IPS-20b (cell line): ENCODE data around the gene NOX4.

ENCODE experiments used
- H3K27ac ChIP-seq: one replicate; pipeline ENCODE4 v1.5.1; 2013; ENCODE audit warnings: low read length
- H3K27me3 ChIP-seq: 2 replicates; pipeline ENCODE4 v1.6.1; 2013; ENCODE audit warnings: mild to moderate bottlenecking, low read length, inconsistent platforms; ENCODE audit not compliant: insufficient read depth
- H3K36me3 ChIP-seq: 2 replicates; pipeline ENCODE4 v1.6.1; 2013; ENCODE audit warnings: low read depth, mild to moderate bottlenecking, inconsistent platforms, low read length, moderate library complexity; ENCODE audit not compliant: insufficient read depth
- H3K4me1 ChIP-seq: 2 replicates; pipeline ENCODE4 v1.6.1; 2013; ENCODE audit warnings: mild to moderate bottlenecking, control low read depth, inconsistent platforms, low read length, moderate library complexity; ENCODE audit not compliant: insufficient read depth
- H3K4me3 ChIP-seq: 2 replicates; pipeline ENCODE4 v1.5.1; 2013; ENCODE audit warnings: mild to moderate bottlenecking, low read length, inconsistent platforms
- H3K9ac ChIP-seq: 2 replicates; pipeline ENCODE4 v1.6.1; 2013; ENCODE audit warnings: low read depth, mild to moderate bottlenecking, inconsistent platforms, low read length, moderate library complexity
- H3K9me3 ChIP-seq: 2 replicates; pipeline ENCODE4 v1.6.1; 2013; ENCODE audit warnings: mild to moderate bottlenecking, low read depth, low read length, inconsistent platforms; ENCODE audit not compliant: insufficient read depth

NOX4 gene

GRCh38 chr11:89502301-89502700 lies 11.1 kb upstream of the NOX4 start:
- Histone ChIP-seq H3K27ac (no peak overlapping the region), H3K27me3 (no peaks in the 10 kb centered on the region), H3K9me3 (no peaks in the 10 kb centered on the region), H3K36me3 (no peaks in the 10 kb centered on the region), H3K9ac (no peak overlapping the region), H3K4me1 (peaks cover 19% of the 10 kb centered on the region; the same call in 1 of the 2 replicates), H3K4me3 (peak overlapping the region; percentile 30; the same call in 1 of the 2 replicates)

DNA sequence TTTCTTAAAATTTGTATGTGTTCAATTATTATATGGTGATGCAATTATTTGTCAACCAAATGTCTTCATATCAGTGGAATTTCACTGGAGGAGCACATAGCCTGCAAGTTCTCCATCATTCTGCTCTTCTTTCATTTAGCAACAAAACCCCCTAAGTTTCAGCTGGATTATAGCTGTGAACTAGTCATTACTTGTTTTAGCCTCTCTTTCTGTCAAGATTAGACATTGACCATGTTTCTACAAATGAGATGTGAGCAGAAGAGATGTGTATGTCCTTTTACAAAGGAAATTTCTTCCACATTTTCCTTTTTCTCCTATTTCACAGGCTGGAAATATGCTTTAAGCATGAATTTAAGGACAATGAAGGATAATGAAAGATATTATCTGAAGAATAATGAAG lies 9.2 kb upstream of the NOX4 start:
- peaks cover 23% of the 10 kb centered on the region; the same call in 1 of the 2 replicates for H3K4me1 ChIP-seq
- H3K27me3 ChIP-seq = no peaks in the 10 kb centered on the region
- H3K27ac ChIP-seq = no peak overlapping the region
- no peak overlapping the region for H3K9ac ChIP-seq
- H3K4me3 ChIP-seq = no peak overlapping the region
- H3K36me3 ChIP-seq = no peaks in the 10 kb centered on the region
- H3K9me3 ChIP-seq = no peaks in the 10 kb centered on the region

GRCh38 chr11:89498845-89499448 lies 7.8 kb upstream of the NOX4 start:
- H3K27me3 ChIP-seq = no peaks in the 10 kb centered on the region
- no peak overlapping the region for H3K9ac ChIP-seq

DNA sequence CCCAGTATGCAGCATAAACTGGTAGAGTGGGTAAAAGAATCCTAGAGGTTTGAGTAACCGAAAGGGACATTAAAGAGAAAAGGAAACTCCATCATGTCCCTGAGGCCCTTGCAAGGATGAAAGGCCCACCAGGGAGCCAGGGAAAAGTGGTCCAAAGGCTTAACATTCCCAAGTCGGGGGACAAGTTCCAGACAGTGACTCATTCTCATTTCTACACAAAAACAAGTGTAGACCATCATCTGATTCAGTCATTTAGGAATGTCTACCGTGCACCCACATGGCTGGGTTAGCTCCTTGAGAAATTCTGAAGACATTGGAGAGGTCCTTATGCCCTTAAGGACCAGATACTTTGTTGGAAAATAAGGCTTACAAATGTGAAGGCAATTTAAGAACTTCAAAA lies 4.8 kb upstream of the NOX4 start:
- Histone ChIP-seq H3K27ac (no peak overlapping the region), H3K27me3 (no peaks in the 10 kb centered on the region), H3K4me3 (no peak overlapping the region), H3K36me3 (no peaks in the 10 kb centered on the region), H3K9ac (no peak overlapping the region), H3K9me3 (no peaks in the 10 kb centered on the region), H3K4me1 (peaks cover 21% of the 10 kb centered on the region; the same call in 1 of the 2 replicates)

More at GRCh38 chr11:89498845-89499448, 7.8 kb upstream of the NOX4 start:
- peaks cover 24% of the 10 kb centered on the region; the same call in 1 of the 2 replicates for H3K4me1 ChIP-seq
- H3K36me3 ChIP-seq = no peaks in the 10 kb centered on the region
- no peak overlapping the region for H3K27ac ChIP-seq
- no peaks in the 10 kb centered on the region for H3K9me3 ChIP-seq
- H3K4me3 ChIP-seq = no peak overlapping the region

DNA sequence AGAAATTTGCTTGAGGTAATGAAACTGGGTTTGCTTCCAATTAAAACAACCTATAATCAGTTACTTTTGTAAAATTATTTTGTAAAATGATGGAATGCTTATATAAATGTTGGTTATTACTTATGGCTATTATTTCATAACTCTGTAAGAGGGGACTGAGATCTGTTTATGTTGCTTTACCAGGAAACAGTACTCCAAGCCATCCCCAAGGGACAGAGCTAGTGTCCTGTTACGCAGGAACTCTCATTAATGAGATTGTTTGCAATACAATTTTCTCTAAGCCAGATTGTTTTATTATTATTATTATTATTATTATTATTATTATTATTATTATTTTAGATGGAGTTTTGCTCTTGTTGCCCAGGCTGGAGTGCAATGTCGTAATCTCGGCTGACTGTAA lies 2.3 kb upstream of the NOX4 start:
- Histone ChIP-seq H3K4me3 (no peak overlapping the region), H3K9ac (no peak overlapping the region), H3K36me3 (no peaks in the 10 kb centered on the region), H3K27ac (no peak overlapping the region), H3K9me3 (no peaks in the 10 kb centered on the region), H3K4me1 (peaks cover 21% of the 10 kb centered on the region; the same call in 1 of the 2 replicates), H3K27me3 (no peaks in the 10 kb centered on the region)

GRCh38 chr11:89490602-89490980 lies 584 bp downstream of the NOX4 start:
- Histone ChIP-seq H3K27me3 (no peaks in the 10 kb centered on the region), H3K4me3 (peak overlapping the region; percentile 70), H3K27ac (no peak overlapping the region), H3K9ac (peak overlapping the region; percentile 66; the same call in 1 of the 2 replicates), H3K4me1 (peaks cover 19% of the 10 kb centered on the region), H3K9me3 (no peaks in the 10 kb centered on the region), H3K36me3 (no peaks in the 10 kb centered on the region)

DNA sequence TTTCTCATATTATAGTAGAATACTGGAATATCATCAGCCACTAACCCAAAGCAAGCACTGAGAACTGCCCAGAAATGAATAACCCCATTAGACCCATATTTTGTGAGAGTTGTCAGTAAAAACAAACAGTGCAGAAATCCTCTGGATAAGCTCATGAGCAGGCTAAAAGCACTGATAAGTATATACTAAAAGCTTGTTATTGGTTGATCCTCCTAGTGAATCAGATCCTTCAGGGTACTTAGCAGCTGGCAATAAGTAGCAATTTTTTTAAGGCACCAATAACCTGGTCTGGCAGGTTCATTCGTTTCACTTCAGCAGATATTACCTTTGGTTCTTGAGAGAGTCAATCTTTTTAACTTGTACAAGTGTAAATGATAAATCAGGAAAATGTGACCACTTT lies 1.2 kb downstream of the NOX4 start:
- Histone ChIP-seq H3K4me3 (peak overlapping the region; percentile 70; the same call in 1 of the 2 replicates), H3K27me3 (no peaks in the 10 kb centered on the region), H3K36me3 (no peaks in the 10 kb centered on the region), H3K9ac (no peak overlapping the region), H3K27ac (no peak overlapping the region), H3K9me3 (no peaks in the 10 kb centered on the region), H3K4me1 (peaks cover 16% of the 10 kb centered on the region)

DNA sequence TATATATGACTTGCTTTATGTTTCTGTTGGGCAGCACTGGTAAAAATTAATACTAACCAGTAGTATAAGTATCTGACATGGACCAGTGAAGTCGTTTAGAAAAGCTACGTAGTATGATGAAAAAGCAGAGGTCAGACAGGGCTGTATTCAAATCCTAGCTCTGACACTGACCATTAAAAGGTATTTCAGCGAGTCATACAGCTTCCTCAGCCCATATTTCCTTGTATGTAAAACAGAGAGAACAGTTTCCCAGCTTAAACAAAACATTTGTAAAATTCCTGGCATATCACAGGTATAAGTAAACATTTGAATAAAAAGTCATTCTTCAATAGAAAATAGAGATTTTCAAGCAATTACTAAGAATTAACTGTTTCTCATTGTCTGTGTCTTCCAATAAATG lies 4.2 kb downstream of the NOX4 start:
- Histone ChIP-seq H3K4me1 (peaks cover 9% of the 10 kb centered on the region), H3K27ac (no peak overlapping the region), H3K36me3 (no peaks in the 10 kb centered on the region), H3K9ac (no peak overlapping the region), H3K9me3 (no peaks in the 10 kb centered on the region), H3K27me3 (no peaks in the 10 kb centered on the region), H3K4me3 (no peak overlapping the region)

DNA sequence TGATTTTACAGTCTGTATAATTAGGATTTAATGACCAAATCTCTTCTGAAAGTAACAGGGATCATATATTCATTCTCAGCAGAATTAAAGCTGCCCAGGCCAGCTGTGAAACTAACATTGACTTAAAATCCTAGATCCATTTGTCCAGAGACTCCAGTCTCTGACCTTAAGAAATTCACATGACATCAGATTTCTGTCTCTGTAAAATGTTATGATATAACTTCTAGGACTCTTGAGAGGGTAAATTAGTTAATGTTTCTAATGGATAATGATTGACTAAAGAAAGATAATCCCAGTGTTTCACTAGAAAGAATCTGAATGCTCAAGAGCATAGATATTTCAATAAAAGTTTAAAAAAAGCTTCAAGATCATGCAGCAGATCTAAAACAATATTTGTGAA lies 6.3 kb downstream of the NOX4 start:
- H3K27me3 ChIP-seq = no peaks in the 10 kb centered on the region
- no peak overlapping the region for H3K4me3 ChIP-seq
- H3K4me1 ChIP-seq = peaks cover under 1% of the 10 kb centered on the region
- H3K27ac ChIP-seq = no peak overlapping the region
- no peaks in the 10 kb centered on the region for H3K36me3 ChIP-seq
- no peaks in the 10 kb centered on the region for H3K9me3 ChIP-seq
- H3K9ac ChIP-seq = no peak overlapping the region

DNA sequence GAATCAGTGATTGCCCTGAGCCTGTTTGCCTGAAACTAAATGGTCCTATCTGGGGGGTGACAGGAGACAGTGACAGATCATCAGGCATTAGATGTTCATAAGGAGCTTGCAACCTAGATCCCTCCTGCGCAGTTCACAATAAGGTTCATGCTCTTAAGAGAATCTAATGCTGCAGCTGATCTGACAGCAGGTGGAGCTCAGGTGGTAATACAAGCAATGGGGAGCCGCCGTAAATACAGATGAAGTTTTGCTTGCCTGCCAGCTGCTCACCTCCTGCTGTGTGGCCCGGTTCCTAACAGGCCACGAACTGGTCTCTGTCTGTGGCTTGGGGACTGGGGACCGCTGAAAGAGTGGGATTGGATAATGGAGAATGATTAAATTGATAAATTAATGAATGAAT lies 14.0 kb downstream of the NOX4 start:
- Histone ChIP-seq H3K9ac (no peak overlapping the region), H3K9me3 (no peaks in the 10 kb centered on the region), H3K4me3 (no peak overlapping the region)

DNA sequence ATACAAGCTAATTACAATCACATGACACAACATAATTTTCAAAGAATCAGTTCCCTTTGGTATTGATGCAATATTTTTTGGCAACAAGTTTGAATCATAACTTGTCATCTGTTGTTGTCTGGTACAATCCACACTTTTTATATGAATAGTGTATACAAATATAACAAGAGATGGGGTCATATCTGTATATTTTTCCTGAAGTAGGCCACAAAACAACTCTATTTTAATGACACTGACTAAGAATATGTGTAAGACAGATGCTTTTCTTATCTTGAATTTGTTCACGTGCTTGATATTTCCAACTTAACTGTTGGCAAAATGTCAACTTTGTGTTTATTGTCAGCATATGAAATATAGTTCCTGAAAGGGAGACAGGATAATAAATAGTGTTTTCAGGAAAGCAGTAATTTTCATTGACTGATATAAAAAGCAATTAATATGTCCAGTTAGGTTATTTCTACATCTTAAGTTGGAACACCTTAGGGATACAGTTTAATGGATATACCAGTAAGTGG lies 27.9 kb downstream of the NOX4 start:
- Histone ChIP-seq H3K9me3 (no peaks in the 10 kb centered on the region), H3K9ac (no peak overlapping the region), H3K4me3 (no peak overlapping the region), H3K36me3 (no peaks in the 10 kb centered on the region), H3K4me1 (no peaks in the 10 kb centered on the region), H3K27me3 (no peaks in the 10 kb centered on the region), H3K27ac (no peak overlapping the region)

More for the DNA sequence above, 14.0 kb downstream of the NOX4 start:
- no peaks in the 10 kb centered on the region for H3K36me3 ChIP-seq
- H3K27me3 ChIP-seq = no peaks in the 10 kb centered on the region
- H3K27ac ChIP-seq = no peak overlapping the region
- H3K4me1 ChIP-seq = 0 out of 2 replicates have a peak, but pooled peaks cover 3% of the 10 kb centered on the region

- H3K9me3 ChIP-seq = no peaks in the 10 kb centered on the region
- H3K4me1 ChIP-seq = no peaks in the 10 kb centered on the region
- H3K9ac ChIP-seq = no peak overlapping the region
- H3K4me3 ChIP-seq = no peak overlapping the region
- H3K27ac ChIP-seq = no peak overlapping the region
- no peaks in the 10 kb centered on the region for H3K27me3 ChIP-seq
- no peaks in the 10 kb centered on the region for H3K36me3 ChIP-seq
Observed at GRCh38 chr11:89458716-89459115, 32.5 kb downstream of the NOX4 start.
